AG08395 (cell line): ENCODE data around the gene STS.

Experiments
- DNase-seq: peaks from one replicate; pipeline ENCODE4 v3.0.0; 2012; ENCODE audit warnings: mixed read lengths, low spot score

Gene STS

GRCh38 chrX:7147413-7147977 lies at the start of gene STS:
Gene STS, plus strand, starts transcription at chrX:7147712. Its CDS starts 105,488 bp downstream, at chrX:7253200.
- DNase-seq: peak; percentile 35

GRCh38 chrX:7100022-7100421 lies 47.5 kb upstream of the STS start:
- DNase-seq: no peak

GRCh38 chrX:7102119-7102518 lies 45.4 kb upstream of the STS start:
- no peak for DNase-seq

GRCh38 chrX:7106649-7107048 lies 40.9 kb upstream of the STS start:
- DNase-seq: no peak

GRCh38 chrX:7108030-7108429 lies 39.5 kb upstream of the STS start:
- no peak for DNase-seq

GRCh38 chrX:7109049-7109531 lies 38.4 kb upstream of the STS start:
- peak; percentile 5 for DNase-seq

- no peak for DNase-seq
Measured at GRCh38 chrX:7109838-7110793, 37.4 kb upstream of the STS start.

GRCh38 chrX:7110821-7111276 lies 36.7 kb upstream of the STS start:
- DNase-seq: no peak

GRCh38 chrX:7111518-7111917 lies 36.0 kb upstream of the STS start:
- DNase-seq: no peak

- DNase-seq: no peak
Measured at GRCh38 chrX:7112071-7112470, 35.4 kb upstream of the STS start.

GRCh38 chrX:7115557-7115956 lies 32.0 kb upstream of the STS start:
- no peak for DNase-seq

- DNase-seq: no peak
Measured at GRCh38 chrX:7116081-7116480, 31.4 kb upstream of the STS start.

- no peak for DNase-seq
Measured at GRCh38 chrX:7117587-7117986, 29.9 kb upstream of the STS start.

GRCh38 chrX:7119950-7120877 lies 27.3 kb upstream of the STS start:
- DNase-seq: no peak

- peak; percentile 4 for DNase-seq
Measured at GRCh38 chrX:7120878-7121219, 26.7 kb upstream of the STS start.

- DNase-seq: no peak
Measured at GRCh38 chrX:7127056-7127455, 20.5 kb upstream of the STS start.

- DNase-seq: no peak
Measured at GRCh38 chrX:7131621-7132020, 15.9 kb upstream of the STS start.

- peak; percentile 69 for DNase-seq
Measured at GRCh38 chrX:7132335-7133049, 15.0 kb upstream of the STS start.

GRCh38 chrX:7133050-7133440 lies 14.5 kb upstream of the STS start:
- peak; percentile 3 for DNase-seq

GRCh38 chrX:7134981-7135380 lies 12.5 kb upstream of the STS start:
- no peak for DNase-seq
